GM12865 (cell line): Measurements from ENCODE around the gene NDUFAB1.

ENCODE experiments used
- DNase-seq: peaks from one replicate; pipeline ENCODE4 v3.0.0; 2010; ENCODE audit warnings: low read depth
- H3K4me3 ChIP-seq: 2 replicates; pipeline ENCODE4 v1.5.1; 2011; ENCODE audit warnings: mild to moderate bottlenecking, low read depth, low read length, control low read depth
- CTCF ChIP-seq: IDR thresholded peaks from 2 replicates; pipeline ENCODE4 v1.5.1; 2011; ENCODE audit warnings: low read length, control low read depth, low read depth, inconsistent platforms; ENCODE audit not compliant: insufficient read depth; ENCODE audit errors: missing control alignments

NDUFAB1 gene

DNA sequence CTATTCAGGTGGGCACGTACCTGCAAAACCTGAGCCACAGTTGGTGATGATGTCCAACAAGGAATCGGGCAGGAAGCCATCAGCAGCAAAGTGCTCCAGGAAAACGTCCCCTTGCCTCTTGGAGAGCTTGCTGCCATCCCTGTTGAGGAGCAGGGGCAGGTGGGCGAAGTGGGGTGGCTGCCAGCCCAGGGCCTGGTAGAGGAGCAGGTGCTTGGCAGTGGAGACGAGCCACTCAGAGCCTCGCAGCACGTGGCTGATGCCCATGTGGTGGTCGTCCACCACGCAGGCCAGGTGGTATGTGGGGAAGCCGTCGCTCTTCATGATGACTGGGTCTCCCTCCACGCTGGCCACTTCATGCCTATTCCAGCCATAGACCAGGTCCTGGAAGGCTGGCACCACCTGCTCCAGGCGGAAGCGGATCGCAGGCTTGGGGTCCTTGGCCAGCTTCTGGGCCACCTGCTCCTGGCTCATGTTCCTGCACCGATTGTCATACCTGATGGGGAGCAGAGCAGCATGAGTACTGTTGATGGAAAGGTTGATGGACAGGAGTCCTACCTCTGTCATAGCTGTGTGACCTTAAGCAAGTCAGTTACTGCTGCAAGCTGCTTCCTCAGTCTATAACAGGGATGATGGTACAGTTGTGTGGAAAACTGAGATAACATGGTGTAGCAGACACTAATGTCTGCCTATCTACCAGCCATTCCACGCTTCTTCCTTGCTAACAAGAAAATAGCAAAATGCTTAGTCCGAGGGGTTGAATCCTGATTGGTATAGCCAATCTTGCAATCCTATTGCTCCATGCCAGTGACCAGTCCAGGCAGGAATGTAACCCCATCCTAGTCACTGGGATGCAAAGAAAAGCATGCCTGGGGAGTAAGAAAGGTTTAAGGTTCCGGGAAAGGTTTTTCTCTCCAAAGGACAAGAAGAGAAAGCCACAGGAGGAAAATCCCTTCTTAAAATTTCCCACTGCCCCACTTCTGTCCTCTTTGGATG, 61.0 kb downstream of the NDUFAB1 start:
- no peak for TF ChIP-seq CTCF
- no peak for DNase-seq
- no peak overlapping the region for H3K4me3 ChIP-seq

- DNase-seq: no peak
- no peak for TF ChIP-seq CTCF
These were observed 63.7 kb downstream of the NDUFAB1 start for GRCh38 chr16:23532448-23532847.

More at GRCh38 chr16:23532448-23532847, 63.7 kb downstream of the NDUFAB1 start:
- H3K4me3 ChIP-seq: no peak overlapping the region
